Nucleus accumbens (tissue), 56 donors: ENCODE results near the gene KRTAP10-12.
"Not testable (repeated sequence)": the region's sequence is repeated elsewhere in the genome, so short reads cannot be mapped to it uniquely, and the experiment has no call there.

Source experiments
- DNase-seq, 56 donors: peaks; one replicate each; lab custom pipeline; 2025; lab: John Stamatoyannopoulos, UW

The KRTAP10-12 gene

GRCh38 chr21:44667612-44668011, 29.4 kb upstream of the KRTAP10-12 start:
- no peak for DNase-seq

GRCh38 chr21:44670642-44671432, 26.1 kb upstream of the KRTAP10-12 start:
- no peak for DNase-seq

GRCh38 chr21:44671911-44672310, 25.1 kb upstream of the KRTAP10-12 start:
- no peak for DNase-seq

GRCh38 chr21:44677881-44678280, 19.1 kb upstream of the KRTAP10-12 start:
- no peak for DNase-seq

GRCh38 chr21:44681152-44681551, 15.8 kb upstream of the KRTAP10-12 start:
- no peak for DNase-seq

GRCh38 chr21:44681861-44682579, 15.0 kb upstream of the KRTAP10-12 start, which contains the start of gene KRTAP12-1:
Gene KRTAP12-1, minus strand, starts transcription at chr21:44682163. Its CDS starts 40 bp downstream, at chr21:44682123.
- no peak for DNase-seq

GRCh38 chr21:44682580-44683151, 14.3 kb upstream of the KRTAP10-12 start:
- no peak for DNase-seq

- DNase-seq: no peak
These were observed 12.9 kb upstream of the KRTAP10-12 start for GRCh38 chr21:44684077-44684476.

- no peak for DNase-seq
These were observed 12.5 kb upstream of the KRTAP10-12 start for GRCh38 chr21:44684483-44684882.

GRCh38 chr21:44685050-44685449, 11.9 kb upstream of the KRTAP10-12 start:
- DNase-seq: not testable (repeated sequence)

- no peak for DNase-seq
These were observed 10.8 kb upstream of the KRTAP10-12 start for GRCh38 chr21:44686000-44686781.

GRCh38 chr21:44686843-44687561, 10.0 kb upstream of the KRTAP10-12 start:
- no peak for DNase-seq

GRCh38 chr21:44687671-44688070, 9.3 kb upstream of the KRTAP10-12 start:
- no peak for DNase-seq

GRCh38 chr21:44689740-44690139, 7.2 kb upstream of the KRTAP10-12 start:
- DNase-seq: not testable (repeated sequence)

- DNase-seq: no peak
These were observed 5.3 kb upstream of the KRTAP10-12 start for GRCh38 chr21:44691686-44692085.

GRCh38 chr21:44692798-44693512, 4.0 kb upstream of the KRTAP10-12 start:
- DNase-seq: no peak

- no peak for DNase-seq
These were observed 2.2 kb upstream of the KRTAP10-12 start for GRCh38 chr21:44694776-44695175.

- no peak for DNase-seq
These were observed 1.8 kb upstream of the KRTAP10-12 start for GRCh38 chr21:44695184-44695583.

GRCh38 chr21:44695641-44696040, 1.3 kb upstream of the KRTAP10-12 start:
- no peak for DNase-seq
